ENCODE results near the gene HTT. TPM values are rescaled to one million over a fixed set of nuclear protein-coding genes. Genes with fewer than 3 reads are reported as not detected.

Gene HTT
- total and polyA plus RNA-seq, 3 experiments from 2014 or later, result 5.1 to 58.6 (median 54.7) TPM

GRCh38 chr4:3248178-3248480 lies 173.6 kb downstream of the HTT start:
- no peak for DNase-seq
- peaks cover 4% of the 10 kb centered on the region for H3K4me1 ChIP-seq (ENCODE audit: insufficient read depth, low read length)
- POLR2A ChIA-PET, result no interaction called here
- H3K4me3 ChIP-seq (ENCODE audit: low read length), result no peak overlapping the region
- peaks cover 0 to 3% (median 0%) of the 10 kb centered on the region in 3 donors for H3K36me3 Mint-ChIP-seq
- no peaks in the 10 kb centered on the region for H3K27me3 ChIP-seq (ENCODE audit: insufficient read depth, low read length, poor library complexity, severe bottlenecking)
- no peak overlapping the region for H3K4me3 Mint-ChIP-seq
- H3K9me3 ChIP-seq (ENCODE audit: low read length), result no peaks in the 10 kb centered on the region
- H3K36me3 ChIP-seq (ENCODE audit: insufficient read depth, low read length), result no peaks in the 10 kb centered on the region
- H3K27ac ChIP-seq (ENCODE audit: low read depth, low read length), result no peak overlapping the region
- CTCF ChIA-PET, result interaction anchor here (1.4 kb wide), 1 partner anchor 11 kb away, joined by 4 read pairs; no protein-coding TSS in a partner anchor
- peak overlapping the region in 1 of 8 donors; percentile 76 for H3K27ac Mint-ChIP-seq
- no peaks in the 10 kb centered on the region for H3K27me3 Mint-ChIP-seq
- H3K4me1 Mint-ChIP-seq, result peaks cover 3 to 10% (median 6%) of the 10 kb centered on the region in 3 donors
- H3K9me3 Mint-ChIP-seq, result peaks cover 0 to 2% (median 0%) of the 10 kb centered on the region in 5 donors

DNA sequence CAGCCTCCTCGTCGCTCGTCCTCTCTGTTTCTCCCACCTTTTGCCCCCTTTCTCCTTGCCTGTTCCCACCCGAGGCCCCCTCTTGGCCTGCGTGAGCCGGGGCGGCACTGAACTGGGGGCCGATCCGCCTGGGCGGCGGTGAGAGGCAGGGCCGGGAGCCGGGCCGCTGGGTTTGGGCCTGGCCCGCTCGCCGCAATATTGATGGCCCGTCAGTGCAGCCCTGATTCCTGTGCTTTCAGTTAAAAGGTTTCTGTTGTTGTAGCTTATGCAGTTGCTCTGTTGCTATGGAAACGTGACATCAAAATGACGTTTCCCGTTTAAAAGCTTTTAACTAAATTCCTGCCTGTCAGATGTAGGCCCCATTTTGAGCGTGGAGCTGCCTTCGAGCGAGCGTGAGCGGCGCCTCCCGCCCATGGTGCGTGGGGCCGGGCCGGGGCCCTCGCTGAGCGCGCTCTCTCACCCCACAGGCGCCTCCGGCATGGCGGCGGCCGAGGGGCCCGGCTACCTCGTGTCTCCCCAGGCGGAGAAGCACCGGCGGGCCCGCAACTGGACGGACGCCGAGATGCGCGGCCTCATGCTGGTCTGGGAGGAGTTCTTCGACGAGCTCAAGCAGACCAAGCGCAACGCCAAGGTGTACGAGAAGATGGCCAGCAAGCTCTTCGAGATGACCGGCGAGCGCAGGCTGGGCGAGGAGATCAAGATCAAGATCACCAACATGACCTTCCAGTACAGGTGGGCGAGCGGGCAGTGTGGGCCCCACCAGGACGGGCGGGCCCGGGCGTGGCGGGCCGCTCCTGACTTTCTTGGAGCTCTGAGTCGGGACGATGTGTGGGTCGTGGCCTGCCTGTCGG lies 174.6 kb downstream of the HTT start, which contains the start of gene MSANTD1:
Gene MSANTD1, plus strand, starts transcription at position 349 of the 851 bp plus-strand sequence. Its CDS starts 64 bp downstream, at position 413.
- Histone ChIP-seq H3K4me1 (ENCODE audit: insufficient read depth, low read length) (no peaks in the 10 kb centered on the region), H3K27me3 (ENCODE audit: insufficient read depth, low read length, poor library complexity, severe bottlenecking) (no peaks in the 10 kb centered on the region), H3K27ac (ENCODE audit: low read depth, low read length) (no peak within 1 kb of the TSS), H3K9me3 (ENCODE audit: low read length) (no peaks in the 10 kb centered on the region), H3K36me3 (ENCODE audit: insufficient read depth, low read length) (no peaks in the 10 kb centered on the region), H3K4me3 (ENCODE audit: low read length) (no peak within 1 kb of the TSS)
- ChIA-PET CTCF (interaction anchor here (1.0 to 1.4 kb wide), 2 partner anchors 8 to 10 kb away, joined by 3 to 4 read pairs; no protein-coding TSS in a partner anchor), POLR2A (no interaction called here)
- peaks cover 0 to 2% (median 0%) of the 10 kb centered on the region in 5 donors for H3K9me3 Mint-ChIP-seq
- no peak for DNase-seq
- peaks cover 0 to 3% (median 0%) of the 10 kb centered on the region in 3 donors for H3K4me1 Mint-ChIP-seq
- H3K27ac Mint-ChIP-seq, result peak within 1 kb of the TSS in 2 of 8 donors; percentile 76 to 87
- H3K27me3 Mint-ChIP-seq, result no peaks in the 10 kb centered on the region
- peaks cover 0 to 9% (median 0%) of the 10 kb centered on the region in 3 donors for H3K36me3 Mint-ChIP-seq
- no peak within 1 kb of the TSS for H3K4me3 Mint-ChIP-seq

GRCh38 chr4:3249711-3250437 lies 175.4 kb downstream of the HTT start:
- Histone ChIP-seq H3K27ac (ENCODE audit: low read depth, low read length) (no peak overlapping the region), H3K4me1 (ENCODE audit: insufficient read depth, low read length) (no peaks in the 10 kb centered on the region), H3K9me3 (ENCODE audit: low read length) (no peaks in the 10 kb centered on the region), H3K36me3 (ENCODE audit: insufficient read depth, low read length) (no peaks in the 10 kb centered on the region), H3K4me3 (ENCODE audit: low read length) (no peak overlapping the region), H3K27me3 (ENCODE audit: insufficient read depth, low read length, poor library complexity, severe bottlenecking) (no peaks in the 10 kb centered on the region)
- no peaks in the 10 kb centered on the region for H3K27me3 Mint-ChIP-seq
- H3K27ac Mint-ChIP-seq, result no peak overlapping the region
- POLR2A ChIA-PET, result no interaction called here
- CTCF ChIA-PET, result no interaction called here
- H3K4me1 Mint-ChIP-seq, result peaks cover 0 to 3% (median 0%) of the 10 kb centered on the region in 3 donors
- H3K4me3 Mint-ChIP-seq, result no peak overlapping the region
- H3K9me3 Mint-ChIP-seq, result peaks cover 0 to 2% (median 0%) of the 10 kb centered on the region in 5 donors
- H3K36me3 Mint-ChIP-seq, result peaks cover 0 to 10% (median 0%) of the 10 kb centered on the region in 3 donors
- DNase-seq, result peak in 1 of 5 donors; percentile 42

DNA sequence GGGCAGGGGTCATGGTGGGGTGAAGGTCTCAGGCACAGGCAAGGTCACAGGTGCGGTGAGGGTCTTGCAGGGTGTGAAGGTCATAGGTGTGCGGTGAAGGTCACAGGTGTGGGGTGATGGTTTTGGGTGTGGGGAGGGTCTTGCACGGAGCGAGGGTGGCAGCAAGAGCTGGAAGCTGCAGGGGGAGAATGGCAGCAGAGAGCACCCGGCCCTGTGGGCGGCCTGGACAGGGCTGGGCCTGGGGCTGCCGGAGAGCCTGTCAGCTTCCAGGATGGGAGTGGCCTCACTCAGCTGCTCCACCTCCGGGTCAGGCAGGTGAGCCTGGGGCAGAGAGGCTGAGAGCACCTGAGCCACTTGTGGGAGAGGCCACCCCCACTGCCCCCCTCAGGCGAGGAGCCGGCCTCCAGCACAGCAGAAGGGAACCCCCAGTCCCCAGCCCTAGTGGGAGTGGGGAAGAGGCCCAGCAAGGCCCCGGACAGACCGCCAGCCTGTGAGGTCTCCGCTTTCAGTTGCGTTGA lies 176.0 kb downstream of the HTT start:
- H3K4me3 ChIP-seq (ENCODE audit: low read length), result no peak overlapping the region
- ChIA-PET POLR2A (no interaction called here), CTCF (no interaction called here)
- Mint-ChIP-seq H3K4me3 (no peak overlapping the region), H3K27me3 (no peaks in the 10 kb centered on the region), H3K36me3 (peaks cover 0 to 10% (median 0%) of the 10 kb centered on the region in 3 donors), H3K9me3 (peaks cover 0 to 2% (median 0%) of the 10 kb centered on the region in 5 donors), H3K27ac (no peak overlapping the region), H3K4me1 (peaks cover 0 to 3% (median 0%) of the 10 kb centered on the region in 3 donors)
- H3K27me3 ChIP-seq (ENCODE audit: insufficient read depth, low read length, poor library complexity, severe bottlenecking), result no peaks in the 10 kb centered on the region
- DNase-seq, result peak in 1 of 5 donors; percentile 49
- H3K9me3 ChIP-seq (ENCODE audit: low read length), result no peaks in the 10 kb centered on the region
- H3K27ac ChIP-seq (ENCODE audit: low read depth, low read length), result no peak overlapping the region
- no peaks in the 10 kb centered on the region for H3K36me3 ChIP-seq (ENCODE audit: insufficient read depth, low read length)
- no peaks in the 10 kb centered on the region for H3K4me1 ChIP-seq (ENCODE audit: insufficient read depth, low read length)

DNA sequence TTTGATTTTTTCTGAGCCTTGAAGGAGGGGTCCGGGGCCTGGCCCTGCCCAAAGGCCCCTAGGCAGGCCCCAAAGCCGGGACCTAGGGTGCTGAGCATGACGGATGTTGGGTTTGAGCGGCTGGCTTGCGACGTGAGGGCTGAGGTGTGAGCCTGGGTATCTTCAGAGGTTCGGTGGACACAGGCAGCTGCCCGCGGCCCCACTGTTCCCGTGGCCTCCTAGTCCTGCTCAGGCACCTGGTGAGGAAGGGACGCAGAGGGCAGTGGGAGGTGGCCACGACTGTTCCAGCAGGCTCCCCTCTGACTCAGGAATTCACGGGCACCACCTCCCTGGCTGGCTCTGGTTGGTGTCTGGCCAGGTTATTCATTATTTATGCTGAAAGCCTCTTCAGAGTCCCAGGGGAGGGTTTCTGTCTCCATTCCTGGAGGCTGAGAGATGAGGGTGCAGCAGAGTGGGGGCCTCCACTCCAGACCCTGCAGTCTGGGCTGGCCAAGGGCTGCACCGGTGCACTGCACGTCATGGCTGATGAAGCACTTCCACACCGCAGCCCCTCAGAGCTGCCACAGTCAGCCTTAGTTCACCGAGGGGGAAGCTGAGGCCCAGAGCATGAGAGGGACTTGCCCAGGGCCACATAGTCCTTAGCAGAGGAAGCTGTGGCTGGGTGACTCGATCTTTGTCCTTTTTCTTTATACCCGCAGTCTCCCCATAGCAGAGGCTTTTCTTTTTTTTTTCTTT lies 176.6 kb downstream of the HTT start:
- no peaks in the 10 kb centered on the region for H3K4me1 ChIP-seq (ENCODE audit: insufficient read depth, low read length)
- ChIA-PET CTCF (no interaction called here), POLR2A (no interaction called here)
- H3K27ac ChIP-seq (ENCODE audit: low read depth, low read length), result no peak overlapping the region
- Mint-ChIP-seq H3K4me1 (peaks cover 0 to 1% (median 0%) of the 10 kb centered on the region in 3 donors), H3K27ac (peak overlapping the region in 1 of 8 donors; percentile 24), H3K36me3 (peaks cover 0 to 10% (median 0%) of the 10 kb centered on the region in 3 donors), H3K4me3 (no peak overlapping the region), H3K9me3 (peaks cover 0 to 2% (median 0%) of the 10 kb centered on the region in 5 donors), H3K27me3 (no peaks in the 10 kb centered on the region)
- no peaks in the 10 kb centered on the region for H3K36me3 ChIP-seq (ENCODE audit: insufficient read depth, low read length)
- DNase-seq, result peak in 1 of 5 donors; percentile 43
- no peaks in the 10 kb centered on the region for H3K9me3 ChIP-seq (ENCODE audit: low read length)
- no peak overlapping the region for H3K4me3 ChIP-seq (ENCODE audit: low read length)
- H3K27me3 ChIP-seq (ENCODE audit: insufficient read depth, low read length, poor library complexity, severe bottlenecking), result no peaks in the 10 kb centered on the region

GRCh38 chr4:3251691-3252479 lies 177.4 kb downstream of the HTT start:
- Histone ChIP-seq H3K27me3 (ENCODE audit: insufficient read depth, low read length, poor library complexity, severe bottlenecking) (no peaks in the 10 kb centered on the region), H3K4me1 (ENCODE audit: insufficient read depth, low read length) (no peaks in the 10 kb centered on the region), H3K4me3 (ENCODE audit: low read length) (no peak overlapping the region), H3K9me3 (ENCODE audit: low read length) (no peaks in the 10 kb centered on the region), H3K27ac (ENCODE audit: low read depth, low read length) (no peak overlapping the region), H3K36me3 (ENCODE audit: insufficient read depth, low read length) (no peaks in the 10 kb centered on the region)
- peaks cover 0 to 2% (median 0%) of the 10 kb centered on the region in 5 donors for H3K9me3 Mint-ChIP-seq
- H3K4me3 Mint-ChIP-seq, result no peak overlapping the region
- no peaks in the 10 kb centered on the region for H3K4me1 Mint-ChIP-seq
- ChIA-PET POLR2A (no interaction called here), CTCF (no interaction called here)
- peaks cover 0 to 13% (median 0%) of the 10 kb centered on the region in 3 donors for H3K36me3 Mint-ChIP-seq
- H3K27me3 Mint-ChIP-seq, result no peaks in the 10 kb centered on the region
- DNase-seq, result peak in 1 of 5 donors; percentile 20
- no peak overlapping the region for H3K27ac Mint-ChIP-seq

GRCh38 chr4:3252480-3252828 lies 178.0 kb downstream of the HTT start:
- CTCF ChIA-PET, result no interaction called here
- no peaks in the 10 kb centered on the region for H3K27me3 ChIP-seq (ENCODE audit: insufficient read depth, low read length, poor library complexity, severe bottlenecking)
- H3K36me3 ChIP-seq (ENCODE audit: insufficient read depth, low read length), result no peaks in the 10 kb centered on the region
- peaks cover 0 to 13% (median 0%) of the 10 kb centered on the region in 3 donors for H3K36me3 Mint-ChIP-seq
- H3K27ac ChIP-seq (ENCODE audit: low read depth, low read length), result no peak overlapping the region
- no peaks in the 10 kb centered on the region for H3K9me3 ChIP-seq (ENCODE audit: low read length)
- no peak for DNase-seq
- H3K9me3 Mint-ChIP-seq, result peaks cover 0 to 2% (median 0%) of the 10 kb centered on the region in 5 donors
- H3K27ac Mint-ChIP-seq, result no peak overlapping the region
- no peaks in the 10 kb centered on the region for H3K4me1 Mint-ChIP-seq
- no peaks in the 10 kb centered on the region for H3K4me1 ChIP-seq (ENCODE audit: insufficient read depth, low read length)
- no peaks in the 10 kb centered on the region for H3K27me3 Mint-ChIP-seq
- POLR2A ChIA-PET, result no interaction called here
- H3K4me3 Mint-ChIP-seq, result no peak overlapping the region
- H3K4me3 ChIP-seq (ENCODE audit: low read length), result no peak overlapping the region

Measured in CD8-positive, alpha-beta memory T cell (primary cell).